EL (cell line): ENCODE results near the gene OTC.
A peak's percentile ranks its signal among the peaks of the same experiment; 100 is the strongest.

Experiments used
- DNase-seq: peaks from one replicate; pipeline ENCODE4 v3.0.0-alpha.2; 2016

The OTC gene

GRCh38 chrX:38352362-38352761, at the start of gene OTC:
Gene OTC (plus strand): TSS chrX:38352604. CDS start chrX:38352697, 93 bp downstream.
- no peak for DNase-seq

- DNase-seq = peak; percentile 8
These were observed 48.4 kb upstream of the OTC start for GRCh38 chrX:38304010-38304409.

- DNase-seq = no peak
These were observed 46.4 kb upstream of the OTC start for GRCh38 chrX:38305971-38306370.

- no peak for DNase-seq
These were observed 40.7 kb upstream of the OTC start for GRCh38 chrX:38311743-38312142.

GRCh38 chrX:38312436-38312835, 40.0 kb upstream of the OTC start:
- DNase-seq = peak; percentile 81

GRCh38 chrX:38313190-38313589, 39.2 kb upstream of the OTC start:
- peak; percentile 8 for DNase-seq

GRCh38 chrX:38315186-38315585, 37.2 kb upstream of the OTC start:
- no peak for DNase-seq

GRCh38 chrX:38318196-38318595, 34.2 kb upstream of the OTC start:
- DNase-seq = peak; percentile 8

- no peak for DNase-seq
These were observed 33.8 kb upstream of the OTC start for GRCh38 chrX:38318606-38319005.

- DNase-seq = no peak
These were observed 31.6 kb upstream of the OTC start for GRCh38 chrX:38320819-38321218.

GRCh38 chrX:38326086-38326485, 26.3 kb upstream of the OTC start:
- DNase-seq = no peak

- DNase-seq = peak; percentile 88
These were observed 25.2 kb upstream of the OTC start, which contains the start of gene RPGR for GRCh38 chrX:38327007-38327774. Gene RPGR (minus strand): TSS chrX:38327509. CDS start chrX:38327367, 142 bp downstream.

- DNase-seq = no peak
These were observed 24.7 kb upstream of the OTC start for GRCh38 chrX:38327775-38328081.

GRCh38 chrX:38332505-38332904, 19.9 kb upstream of the OTC start:
- DNase-seq = no peak

GRCh38 chrX:38335382-38335781, 17.0 kb upstream of the OTC start:
- no peak for DNase-seq

GRCh38 chrX:38336538-38337240, 15.7 kb upstream of the OTC start:
- no peak for DNase-seq

GRCh38 chrX:38341442-38341841, 11.0 kb upstream of the OTC start:
- DNase-seq = no peak

- DNase-seq = no peak
These were observed 9.3 kb upstream of the OTC start for GRCh38 chrX:38342853-38343778.

- no peak for DNase-seq
These were observed 6.3 kb upstream of the OTC start for GRCh38 chrX:38346150-38346549.

- peak; percentile 11 for DNase-seq
These were observed 5.3 kb upstream of the OTC start for GRCh38 chrX:38347136-38347535.

- DNase-seq = no peak
These were observed 1.1 kb upstream of the OTC start for GRCh38 chrX:38351346-38351745.

- no peak for DNase-seq
These were observed 4.0 kb downstream of the OTC start for GRCh38 chrX:38356401-38356800.
